WTC11 (cell line): ENCODE results near the gene ITGA2B. TPM values are rescaled to one million over a fixed set of nuclear protein-coding genes. Genes with fewer than 3 reads are reported as not detected.

Source experiments
- ATAC-seq: fragments of 200-7000 bp; cut with Tn5 transposase; 2 replicates; pipeline ENCODE4 v1.10.0; 2021; ENCODE audit warnings: mild to moderate bottlenecking, moderate library complexity
- CTCF ChIA-PET: fragments of 300-600 bp; sonication (Branson Sonifier 250); formaldehyde crosslinking; loops from one replicate; lab custom pipeline; 2021; ENCODE audit warnings: antibody characterized with exemption; lab: Charles Lee
- POLR2A ChIA-PET: fragments of 350-600 bp; sonication (Branson Sonifier 250); formaldehyde crosslinking; loops from one replicate; lab custom pipeline; 2021; ENCODE audit warnings: antibody characterized with exemption; lab: Charles Lee
- DNase-seq: peaks from one replicate; pipeline ENCODE4 v3.0.0; 2021; ENCODE audit warnings: low spot score
- H3K27ac Mint-ChIP-seq: 2 replicates; pipeline ENCODE4 v1.8.0; 2021; ENCODE audit warnings: mixed read lengths
- H3K27me3 Mint-ChIP-seq: 2 replicates; pipeline ENCODE4 v1.8.0; 2021; ENCODE audit warnings: low read depth, mild to moderate bottlenecking, moderate library complexity, mixed read lengths
- H3K36me3 Mint-ChIP-seq: 2 replicates; pipeline ENCODE4 v1.8.0; 2021; ENCODE audit warnings: mixed read lengths
- H3K4me1 Mint-ChIP-seq: 2 replicates; pipeline ENCODE4 v1.8.0; 2022; ENCODE audit warnings: mixed read lengths
- H3K4me3 Mint-ChIP-seq: 2 replicates; pipeline ENCODE4 v1.8.0; 2021; ENCODE audit warnings: mild to moderate bottlenecking, moderate library complexity, mixed read lengths
- H3K9me3 Mint-ChIP-seq: 2 replicates; pipeline ENCODE4 v1.8.0; 2021; ENCODE audit warnings: mixed read lengths
- ESRRA ChIP-seq: sonication (generic); formaldehyde crosslinking; IDR thresholded peaks from 2 replicates; pipeline ENCODE4 v1.8.1; 2022; ENCODE audit warnings: mild to moderate bottlenecking, missing genetic modification reagents, borderline replicate concordance
- ETV6 ChIP-seq: sonication (generic); formaldehyde crosslinking; IDR thresholded peaks from 2 replicates; pipeline ENCODE4 v1.8.1; 2022; ENCODE audit warnings: mild to moderate bottlenecking, missing genetic modification reagents
- FOXJ3 ChIP-seq: sonication (generic); formaldehyde crosslinking; IDR thresholded peaks from 2 replicates; pipeline ENCODE4 v1.9.0; 2021; ENCODE audit warnings: missing genetic modification reagents, mild to moderate bottlenecking, borderline replicate concordance
- FOXK1 ChIP-seq: sonication (generic); formaldehyde crosslinking; IDR thresholded peaks from 2 replicates; pipeline ENCODE4 v1.8.0; 2022; ENCODE audit warnings: mild to moderate bottlenecking, moderate library complexity, missing genetic modification reagents
- JAZF1 ChIP-seq: fragments of 250-450 bp; sonication (Bioruptor Pico); IDR thresholded peaks from 2 replicates; pipeline ENCODE4 v1.9.0; 2021; ENCODE audit warnings: moderate library complexity, mild to moderate bottlenecking, inconsistent platforms
- MXD4 ChIP-seq: fragments of 250-450 bp; sonication (Bioruptor Pico); IDR thresholded peaks from 2 replicates; pipeline ENCODE4 v1.8.0; 2021; ENCODE audit warnings: mild to moderate bottlenecking, moderate library complexity, borderline replicate concordance
- RELA ChIP-seq: sonication (generic); formaldehyde crosslinking; IDR thresholded peaks from 2 replicates; pipeline ENCODE4 v1.8.1; 2022; ENCODE audit warnings: missing genetic modification reagents, mild to moderate bottlenecking, borderline replicate concordance
- TEAD4 ChIP-seq: sonication (generic); formaldehyde crosslinking; IDR thresholded peaks from 2 replicates; pipeline ENCODE4 v1.8.0; 2022; ENCODE audit warnings: mild to moderate bottlenecking, missing genetic modification reagents
- ZNF396 ChIP-seq: fragments of 250-450 bp; sonication (Bioruptor Pico); IDR thresholded peaks from 2 replicates; pipeline ENCODE4 v1.8.0; 2021; ENCODE audit warnings: mild to moderate bottlenecking, moderate library complexity, borderline replicate concordance
- total RNA-seq: library from RNA; stranded (reverse); gene quantifications from 3 replicates; pipeline ENCODE4 v1.2.3, GENCODE V29; 2021
- TF ChIP-seq, protein P1 (sequence below): fragments of 250-450 bp; sonication (Bioruptor Pico); conservative IDR thresholded peaks from 2 replicates; pipeline ENCODE4 v1.9.0; 2021; ENCODE audit warnings: mild to moderate bottlenecking
- TF ChIP-seq, protein P2 (sequence below): sonication (generic); formaldehyde crosslinking; IDR thresholded peaks from 2 replicates; pipeline ENCODE4 v1.8.1; 2023; ENCODE audit warnings: mild to moderate bottlenecking, moderate library complexity, missing genetic modification reagents
- TF ChIP-seq, protein P3 (sequence below): sonication (generic); formaldehyde crosslinking; IDR thresholded peaks from 2 replicates; pipeline ENCODE4 v1.8.1; 2023; ENCODE audit warnings: mild to moderate bottlenecking, missing genetic modification reagents, borderline replicate concordance
- TF ChIP-seq, protein P4 (sequence below): sonication (generic); formaldehyde crosslinking; IDR thresholded peaks from 2 replicates; pipeline ENCODE4 v1.8.1; 2023; ENCODE audit warnings: mild to moderate bottlenecking, missing genetic modification reagents
- TF ChIP-seq, protein P5 (sequence below): sonication (generic); formaldehyde crosslinking; IDR thresholded peaks from 2 replicates; pipeline ENCODE4 v1.8.0; 2023; ENCODE audit warnings: missing genetic modification reagents, mild to moderate bottlenecking, borderline replicate concordance
- TF ChIP-seq, protein P6 (sequence below): sonication (generic); formaldehyde crosslinking; IDR thresholded peaks from 2 replicates; pipeline ENCODE4 v1.8.1; 2022; ENCODE audit warnings: missing genetic modification reagents, borderline replicate concordance

Gene ITGA2B
- total RNA-seq, 1 experiment from 2014 or later, result 21.5 TPM

DNA sequence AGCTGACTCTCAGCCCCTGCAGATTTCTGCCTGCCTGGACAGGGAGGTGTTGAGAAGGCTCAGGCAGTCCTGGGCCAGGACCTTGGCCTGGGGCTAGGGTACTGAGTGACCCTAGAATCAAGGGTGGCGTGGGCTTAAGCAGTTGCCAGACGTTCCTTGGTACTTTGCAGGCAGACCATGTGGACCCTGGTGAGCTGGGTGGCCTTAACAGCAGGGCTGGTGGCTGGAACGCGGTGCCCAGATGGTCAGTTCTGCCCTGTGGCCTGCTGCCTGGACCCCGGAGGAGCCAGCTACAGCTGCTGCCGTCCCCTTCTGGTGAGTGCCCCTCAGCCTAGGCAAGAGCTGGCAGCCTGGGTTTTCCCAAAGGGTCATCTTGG, 40.5 kb downstream of the ITGA2B start:
- no peaks in the 10 kb centered on the region for H3K36me3 Mint-ChIP-seq
- ChIA-PET CTCF (interaction anchor here (0.9 to 7.8 kb wide), 3 partner anchors 14 to 139 kb away, joined by 4 to 102 read pairs (median 61); partner anchors contain the start of gene FAM171A2), POLR2A (no interaction called here)
- no peak overlapping the region for H3K4me3 Mint-ChIP-seq
- H3K4me1 Mint-ChIP-seq, result peaks cover 11% of the 10 kb centered on the region
- peaks cover 11% of the 10 kb centered on the region for H3K27me3 Mint-ChIP-seq
- no peaks in the 10 kb centered on the region for H3K9me3 Mint-ChIP-seq
- no peak overlapping the region for H3K27ac Mint-ChIP-seq
- DNase-seq (no peak), ATAC-seq (no peak)
- no peak for TF ChIP-seq JAZF1 (CRISPR knock-in tag)
- TF ChIP-seq, protein P1, sequence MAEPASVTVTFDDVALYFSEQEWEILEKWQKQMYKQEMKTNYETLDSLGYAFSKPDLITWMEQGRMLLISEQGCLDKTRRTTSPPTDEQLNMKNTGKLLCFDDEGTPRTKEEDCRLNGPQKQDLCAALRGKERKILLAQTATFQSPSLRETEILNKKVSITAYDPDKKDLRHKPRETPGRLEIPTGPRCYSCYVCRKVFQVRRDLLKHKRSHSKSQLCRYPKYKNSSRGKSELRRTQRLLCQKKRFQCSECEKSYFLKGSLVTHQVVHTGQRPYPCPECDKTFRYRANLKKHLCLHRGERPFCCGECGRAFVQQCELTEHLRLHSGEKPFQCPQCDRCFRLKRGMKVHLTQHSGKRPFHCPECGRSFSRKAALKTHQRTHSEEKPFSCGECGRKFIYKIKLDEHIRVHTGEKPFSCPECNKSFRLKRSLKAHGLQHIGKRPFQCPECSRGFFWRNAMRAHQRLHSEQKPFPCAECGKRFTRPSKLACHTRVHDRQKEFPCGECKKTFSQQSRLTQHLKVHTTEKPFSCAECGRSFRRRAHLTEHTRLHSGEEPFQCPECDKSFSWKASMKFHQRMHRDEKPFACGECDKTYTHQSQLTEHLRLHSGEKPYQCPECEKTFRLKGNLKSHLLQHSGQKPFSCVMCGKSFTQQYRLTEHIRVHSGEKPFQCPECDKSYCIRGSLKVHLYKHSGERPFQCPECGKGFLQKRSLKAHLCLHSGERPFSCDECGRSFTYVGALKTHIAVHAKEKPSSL (CRISPR knock-in tag), result no peak
- TF ChIP-seq, protein P2, sequence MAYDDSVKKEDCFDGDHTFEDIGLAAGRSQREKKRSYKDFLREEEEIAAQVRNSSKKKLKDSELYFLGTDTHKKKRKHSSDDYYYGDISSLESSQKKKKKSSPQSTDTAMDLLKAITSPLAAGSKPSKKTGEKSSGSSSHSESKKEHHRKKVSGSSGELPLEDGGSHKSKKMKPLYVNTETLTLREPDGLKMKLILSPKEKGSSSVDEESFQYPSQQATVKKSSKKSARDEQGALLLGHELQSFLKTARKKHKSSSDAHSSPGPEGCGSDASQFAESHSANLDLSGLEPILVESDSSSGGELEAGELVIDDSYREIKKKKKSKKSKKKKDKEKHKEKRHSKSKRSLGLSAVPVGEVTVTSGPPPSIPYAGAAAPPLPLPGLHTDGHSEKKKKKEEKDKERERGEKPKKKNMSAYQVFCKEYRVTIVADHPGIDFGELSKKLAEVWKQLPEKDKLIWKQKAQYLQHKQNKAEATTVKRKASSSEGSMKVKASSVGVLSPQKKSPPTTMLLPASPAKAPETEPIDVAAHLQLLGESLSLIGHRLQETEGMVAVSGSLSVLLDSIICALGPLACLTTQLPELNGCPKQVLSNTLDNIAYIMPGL (CRISPR knock-in tag), result no peak
- no peak for TF ChIP-seq FOXK1
- TF ChIP-seq, protein P3, sequence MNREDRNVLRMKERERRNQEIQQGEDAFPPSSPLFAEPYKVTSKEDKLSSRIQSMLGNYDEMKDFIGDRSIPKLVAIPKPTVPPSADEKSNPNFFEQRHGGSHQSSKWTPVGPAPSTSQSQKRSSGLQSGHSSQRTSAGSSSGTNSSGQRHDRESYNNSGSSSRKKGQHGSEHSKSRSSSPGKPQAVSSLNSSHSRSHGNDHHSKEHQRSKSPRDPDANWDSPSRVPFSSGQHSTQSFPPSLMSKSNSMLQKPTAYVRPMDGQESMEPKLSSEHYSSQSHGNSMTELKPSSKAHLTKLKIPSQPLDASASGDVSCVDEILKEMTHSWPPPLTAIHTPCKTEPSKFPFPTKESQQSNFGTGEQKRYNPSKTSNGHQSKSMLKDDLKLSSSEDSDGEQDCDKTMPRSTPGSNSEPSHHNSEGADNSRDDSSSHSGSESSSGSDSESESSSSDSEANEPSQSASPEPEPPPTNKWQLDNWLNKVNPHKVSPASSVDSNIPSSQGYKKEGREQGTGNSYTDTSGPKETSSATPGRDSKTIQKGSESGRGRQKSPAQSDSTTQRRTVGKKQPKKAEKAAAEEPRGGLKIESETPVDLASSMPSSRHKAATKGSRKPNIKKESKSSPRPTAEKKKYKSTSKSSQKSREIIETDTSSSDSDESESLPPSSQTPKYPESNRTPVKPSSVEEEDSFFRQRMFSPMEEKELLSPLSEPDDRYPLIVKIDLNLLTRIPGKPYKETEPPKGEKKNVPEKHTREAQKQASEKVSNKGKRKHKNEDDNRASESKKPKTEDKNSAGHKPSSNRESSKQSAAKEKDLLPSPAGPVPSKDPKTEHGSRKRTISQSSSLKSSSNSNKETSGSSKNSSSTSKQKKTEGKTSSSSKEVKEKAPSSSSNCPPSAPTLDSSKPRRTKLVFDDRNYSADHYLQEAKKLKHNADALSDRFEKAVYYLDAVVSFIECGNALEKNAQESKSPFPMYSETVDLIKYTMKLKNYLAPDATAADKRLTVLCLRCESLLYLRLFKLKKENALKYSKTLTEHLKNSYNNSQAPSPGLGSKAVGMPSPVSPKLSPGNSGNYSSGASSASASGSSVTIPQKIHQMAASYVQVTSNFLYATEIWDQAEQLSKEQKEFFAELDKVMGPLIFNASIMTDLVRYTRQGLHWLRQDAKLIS (CRISPR knock-in tag), result no peak
- TF ChIP-seq ETV6, result no peak
- no peak for TF ChIP-seq RELA
- TF ChIP-seq ZNF396 (CRISPR knock-in tag), result no peak
- no peak for TF ChIP-seq ESRRA (CRISPR knock-in tag)
- no peak for TF ChIP-seq TEAD4 (CRISPR knock-in tag)

DNA sequence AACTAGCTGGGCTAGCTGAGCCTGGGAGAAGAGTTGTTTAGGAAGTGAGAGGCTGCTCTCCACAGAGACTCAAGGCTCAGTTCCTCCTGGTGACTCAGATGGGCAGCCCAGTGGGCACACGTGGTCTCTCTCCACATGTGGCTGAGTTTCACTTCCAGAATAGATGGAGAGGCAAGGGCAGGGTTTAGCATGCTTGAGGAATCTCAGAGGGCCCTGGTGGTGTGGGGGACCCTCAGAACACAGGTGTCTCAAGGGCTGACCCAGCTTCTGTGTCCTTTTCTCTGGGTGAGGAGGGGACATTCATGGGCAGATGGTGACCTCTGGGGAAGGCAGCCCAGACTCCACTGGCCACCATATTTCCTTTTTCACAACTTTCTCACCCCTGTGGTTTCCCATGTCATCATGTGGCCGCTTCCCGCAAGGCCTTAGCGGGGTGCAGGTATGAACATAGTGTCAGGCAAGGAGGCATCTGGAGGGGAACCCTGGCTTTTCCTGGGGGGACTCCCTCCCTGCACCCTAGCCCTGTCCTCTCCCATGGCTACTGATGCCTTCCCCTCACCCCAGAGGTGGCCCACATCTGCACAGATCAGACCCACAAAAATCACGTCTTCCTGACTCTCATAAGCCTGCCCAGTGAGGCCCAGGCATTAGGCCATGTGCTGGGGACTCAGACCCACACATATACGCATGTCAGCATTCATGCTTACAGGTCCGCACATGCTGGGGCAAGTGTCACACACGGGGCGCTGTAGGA, 41.0 kb downstream of the ITGA2B start:
- ATAC-seq (no peak), DNase-seq (no peak)
- CTCF ChIA-PET, result interaction anchor here (1.4 to 7.8 kb wide), 3 partner anchors 14 to 138 kb away, joined by 3 to 102 read pairs (median 61); partner anchors contain the start of gene FAM171A2
- peaks cover 16% of the 10 kb centered on the region for H3K27me3 Mint-ChIP-seq
- no peaks in the 10 kb centered on the region for H3K36me3 Mint-ChIP-seq
- H3K4me3 Mint-ChIP-seq, result no peak overlapping the region
- H3K27ac Mint-ChIP-seq, result no peak overlapping the region
- peaks cover 11% of the 10 kb centered on the region for H3K4me1 Mint-ChIP-seq
- POLR2A ChIA-PET, result no interaction called here
- no peaks in the 10 kb centered on the region for H3K9me3 Mint-ChIP-seq
- TF ChIP-seq JAZF1 (CRISPR knock-in tag) (no peak), MXD4 (no peak), FOXJ3 (CRISPR knock-in tag) (no peak)
- TF ChIP-seq, protein P1 (CRISPR knock-in tag), result no peak
- TF ChIP-seq, protein P4, sequence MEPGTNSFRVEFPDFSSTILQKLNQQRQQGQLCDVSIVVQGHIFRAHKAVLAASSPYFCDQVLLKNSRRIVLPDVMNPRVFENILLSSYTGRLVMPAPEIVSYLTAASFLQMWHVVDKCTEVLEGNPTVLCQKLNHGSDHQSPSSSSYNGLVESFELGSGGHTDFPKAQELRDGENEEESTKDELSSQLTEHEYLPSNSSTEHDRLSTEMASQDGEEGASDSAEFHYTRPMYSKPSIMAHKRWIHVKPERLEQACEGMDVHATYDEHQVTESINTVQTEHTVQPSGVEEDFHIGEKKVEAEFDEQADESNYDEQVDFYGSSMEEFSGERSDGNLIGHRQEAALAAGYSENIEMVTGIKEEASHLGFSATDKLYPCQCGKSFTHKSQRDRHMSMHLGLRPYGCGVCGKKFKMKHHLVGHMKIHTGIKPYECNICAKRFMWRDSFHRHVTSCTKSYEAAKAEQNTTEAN (CRISPR knock-in tag), result no peak
- TF ChIP-seq, protein P5, sequence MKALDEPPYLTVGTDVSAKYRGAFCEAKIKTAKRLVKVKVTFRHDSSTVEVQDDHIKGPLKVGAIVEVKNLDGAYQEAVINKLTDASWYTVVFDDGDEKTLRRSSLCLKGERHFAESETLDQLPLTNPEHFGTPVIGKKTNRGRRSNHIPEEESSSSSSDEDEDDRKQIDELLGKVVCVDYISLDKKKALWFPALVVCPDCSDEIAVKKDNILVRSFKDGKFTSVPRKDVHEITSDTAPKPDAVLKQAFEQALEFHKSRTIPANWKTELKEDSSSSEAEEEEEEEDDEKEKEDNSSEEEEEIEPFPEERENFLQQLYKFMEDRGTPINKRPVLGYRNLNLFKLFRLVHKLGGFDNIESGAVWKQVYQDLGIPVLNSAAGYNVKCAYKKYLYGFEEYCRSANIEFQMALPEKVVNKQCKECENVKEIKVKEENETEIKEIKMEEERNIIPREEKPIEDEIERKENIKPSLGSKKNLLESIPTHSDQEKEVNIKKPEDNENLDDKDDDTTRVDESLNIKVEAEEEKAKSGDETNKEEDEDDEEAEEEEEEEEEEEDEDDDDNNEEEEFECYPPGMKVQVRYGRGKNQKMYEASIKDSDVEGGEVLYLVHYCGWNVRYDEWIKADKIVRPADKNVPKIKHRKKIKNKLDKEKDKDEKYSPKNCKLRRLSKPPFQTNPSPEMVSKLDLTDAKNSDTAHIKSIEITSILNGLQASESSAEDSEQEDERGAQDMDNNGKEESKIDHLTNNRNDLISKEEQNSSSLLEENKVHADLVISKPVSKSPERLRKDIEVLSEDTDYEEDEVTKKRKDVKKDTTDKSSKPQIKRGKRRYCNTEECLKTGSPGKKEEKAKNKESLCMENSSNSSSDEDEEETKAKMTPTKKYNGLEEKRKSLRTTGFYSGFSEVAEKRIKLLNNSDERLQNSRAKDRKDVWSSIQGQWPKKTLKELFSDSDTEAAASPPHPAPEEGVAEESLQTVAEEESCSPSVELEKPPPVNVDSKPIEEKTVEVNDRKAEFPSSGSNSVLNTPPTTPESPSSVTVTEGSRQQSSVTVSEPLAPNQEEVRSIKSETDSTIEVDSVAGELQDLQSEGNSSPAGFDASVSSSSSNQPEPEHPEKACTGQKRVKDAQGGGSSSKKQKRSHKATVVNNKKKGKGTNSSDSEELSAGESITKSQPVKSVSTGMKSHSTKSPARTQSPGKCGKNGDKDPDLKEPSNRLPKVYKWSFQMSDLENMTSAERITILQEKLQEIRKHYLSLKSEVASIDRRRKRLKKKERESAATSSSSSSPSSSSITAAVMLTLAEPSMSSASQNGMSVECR (CRISPR knock-in tag), result no peak
- TF ChIP-seq, protein P6, sequence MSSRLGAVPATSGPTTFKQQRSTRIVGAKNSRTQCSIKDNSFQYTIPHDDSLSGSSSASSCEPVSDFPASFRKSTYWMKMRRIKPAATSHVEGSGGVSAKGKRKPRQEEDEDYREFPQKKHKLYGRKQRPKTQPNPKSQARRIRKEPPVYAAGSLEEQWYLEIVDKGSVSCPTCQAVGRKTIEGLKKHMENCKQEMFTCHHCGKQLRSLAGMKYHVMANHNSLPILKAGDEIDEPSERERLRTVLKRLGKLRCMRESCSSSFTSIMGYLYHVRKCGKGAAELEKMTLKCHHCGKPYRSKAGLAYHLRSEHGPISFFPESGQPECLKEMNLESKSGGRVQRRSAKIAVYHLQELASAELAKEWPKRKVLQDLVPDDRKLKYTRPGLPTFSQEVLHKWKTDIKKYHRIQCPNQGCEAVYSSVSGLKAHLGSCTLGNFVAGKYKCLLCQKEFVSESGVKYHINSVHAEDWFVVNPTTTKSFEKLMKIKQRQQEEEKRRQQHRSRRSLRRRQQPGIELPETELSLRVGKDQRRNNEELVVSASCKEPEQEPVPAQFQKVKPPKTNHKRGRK (CRISPR knock-in tag), result no peak
